AG04450 (cell line): Measurements from ENCODE around the gene WDR70. TPM values are rescaled to one million over a fixed set of nuclear protein-coding genes. Genes with fewer than 3 reads are reported as not detected.
"Not testable (repeated sequence)": the region's sequence is repeated elsewhere in the genome, so short reads cannot be mapped to it uniquely, and the experiment has no call there.

Source experiments
- CTCF ChIA-PET: fragments of 300-600, 350-600 bp; formaldehyde crosslinking; extraction: SDS; loops from one replicate; lab custom pipeline; 2022; ENCODE audit warnings: antibody characterized with exemption, inconsistent platforms; lab: Charles Lee
- POLR2A ChIA-PET: fragments of 350-600 bp; formaldehyde crosslinking; extraction: SDS; loops from one replicate; lab custom pipeline; 2021; ENCODE audit warnings: antibody characterized with exemption, inconsistent platforms; lab: Yijun Ruan, JAX
- DNase-seq: peaks from one replicate; pipeline ENCODE4 v3.0.0-alpha.2; 2011; ENCODE audit warnings: low read depth, low spot score
- H3K27ac ChIP-seq: one replicate; pipeline ENCODE4 v1.5.1; 2012; ENCODE audit warnings: low read depth, low read length, control low read depth
- H3K27me3 ChIP-seq: one replicate; pipeline ENCODE4 v1.6.0; 2012; ENCODE audit warnings: low read length; ENCODE audit not compliant: control insufficient read depth, insufficient read depth
- H3K4me3 ChIP-seq: 2 replicates; pipeline ENCODE4 v1.5.1; 2011; ENCODE audit warnings: mild to moderate bottlenecking, low read depth, low read length, control low read depth
- H3K9me3 ChIP-seq: 2 replicates; pipeline ENCODE4 v1.5.1; 2012; ENCODE audit warnings: low read length; ENCODE audit not compliant: control insufficient read depth, insufficient read depth
- CTCF ChIP-seq: IDR thresholded peaks from 2 replicates; pipeline ENCODE4 v1.5.1; 2011; ENCODE audit warnings: low read depth, low read length, control low read depth, inconsistent platforms
- polyA minus RNA-seq: library from RNA; depleted of rRNA, polyadenylated mRNA; stranded (reverse); fragments of >200 nt; gene quantifications from 2 replicates; pipeline ENCODE4 v1.2.3, GENCODE V29; 2011; rRNA and poly(A)+ RNA removed
- polyA plus RNA-seq: library from polyadenylated mRNA; depleted of rRNA; stranded (reverse); fragments of >200 nt; gene quantifications from 2 replicates; pipeline ENCODE4 v1.2.3, GENCODE V29; 2011; rRNA removed

Gene WDR70
- 28.7 and 38.5 TPM in 2 replicates for polyA plus RNA-seq
- 15.2 and 30.9 TPM in 2 replicates for polyA minus RNA-seq

DNA sequence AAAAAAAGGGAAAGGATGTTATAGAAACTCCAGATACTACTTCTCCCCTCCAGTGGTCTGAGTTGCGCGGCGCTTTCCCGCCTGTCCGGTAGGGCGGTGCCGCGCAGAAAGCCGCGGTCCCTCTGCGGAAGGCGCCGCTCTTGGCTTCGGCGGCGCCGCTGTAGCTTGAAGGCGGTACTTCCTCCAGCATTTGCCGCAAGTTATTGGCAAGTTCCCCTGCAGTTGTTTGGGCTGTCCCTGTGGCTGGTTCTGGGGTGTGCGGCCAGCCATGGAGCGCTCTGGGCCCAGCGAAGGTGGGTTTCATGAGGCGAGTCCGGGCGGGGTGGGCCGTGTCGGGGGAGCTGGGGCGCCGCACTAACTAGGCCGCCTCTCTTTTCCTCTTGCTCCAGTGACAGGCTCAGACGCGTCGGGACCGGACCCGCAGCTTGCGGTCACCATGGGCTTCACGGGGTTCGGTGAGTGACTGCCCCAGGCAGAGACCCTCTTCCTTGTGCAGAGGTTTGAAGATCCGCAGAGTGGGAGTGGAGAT is at the start of gene WDR70:
TSS of gene WDR70 (plus strand) at position 219 of the 529 bp plus-strand sequence. CDS start at position 269, 50 bp downstream.
- H3K27ac ChIP-seq, result peak within 1 kb of the TSS; percentile 21
- ChIA-PET CTCF (interaction anchor here (0.6 to 2.7 kb wide), 19 partner anchors 8 to 1910 kb away, joined by 3 to 16 read pairs (median 4); partner anchors contain the start of gene NUP155), POLR2A (interaction anchor here (0.6 to 2.3 kb wide), 4 partner anchors 8 to 73 kb away, joined by 4 to 17 read pairs (median 6); partner anchors contain the start of gene NUP155)
- not testable (repeated sequence) for H3K9me3 ChIP-seq, H3K27me3 ChIP-seq
- H3K4me3 ChIP-seq, result peak within 1 kb of the TSS; percentile 77
- DNase-seq, result peak; percentile 78
- TF ChIP-seq CTCF, result peak; percentile 63

GRCh38 chr5:37334754-37335153 is 44.4 kb upstream of the WDR70 start:
- CTCF ChIA-PET, result interaction anchor here (0.7 kb wide), 1 partner anchor 502 kb away, joined by 6 read pairs; no protein-coding TSS in a partner anchor
- H3K27me3 ChIP-seq, H3K9me3 ChIP-seq, POLR2A ChIA-PET, H3K27ac ChIP-seq, DNase-seq, H3K4me3 ChIP-seq: not testable (repeated sequence)

GRCh38 chr5:37342741-37343140 is 36.4 kb upstream of the WDR70 start:
- CTCF ChIA-PET, H3K4me3 ChIP-seq, H3K27ac ChIP-seq, POLR2A ChIA-PET, H3K9me3 ChIP-seq, H3K27me3 ChIP-seq, DNase-seq: not testable (repeated sequence)

DNA sequence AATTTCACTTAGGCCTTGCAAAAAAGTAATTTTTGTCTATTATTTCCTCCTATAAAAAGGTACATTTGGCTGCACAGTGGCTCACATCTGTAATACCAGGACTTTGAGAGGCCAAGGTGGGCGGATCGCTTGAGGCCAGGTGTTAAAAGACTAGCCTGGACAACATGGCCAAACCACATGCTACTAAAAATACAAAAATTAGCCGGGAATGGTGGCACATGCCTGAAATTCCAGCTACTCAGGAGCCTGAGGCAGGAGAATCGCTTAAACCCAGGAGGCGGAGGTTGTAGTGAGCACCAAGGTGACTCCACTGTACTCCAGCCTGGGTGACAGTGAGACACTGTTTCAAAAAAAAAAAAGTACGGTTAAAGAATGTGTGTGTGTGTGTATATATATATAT is 24.0 kb upstream of the WDR70 start:
- Histone ChIP-seq H3K27me3 (no peaks in the 10 kb centered on the region), H3K4me3 (no peak overlapping the region), H3K27ac (no peak overlapping the region), H3K9me3 (no peaks in the 10 kb centered on the region)
- TF ChIP-seq CTCF, result no peak
- DNase-seq, result no peak
- ChIA-PET CTCF (no interaction called here), POLR2A (no interaction called here)

GRCh38 chr5:37370550-37370863 is 8.6 kb upstream of the WDR70 start:
- Histone ChIP-seq H3K27ac (peak overlapping the region; percentile 39), H3K27me3 (no peaks in the 10 kb centered on the region), H3K9me3 (no peaks in the 10 kb centered on the region), H3K4me3 (peak overlapping the region; percentile 99)
- TF ChIP-seq CTCF, result no peak
- DNase-seq, result no peak
- CTCF ChIA-PET, result interaction anchor here (1.1 to 1.8 kb wide), 3 partner anchors 10 to 822 kb away, joined by 3 to 16 read pairs (median 4); partner anchors contain the start of gene WDR70
- POLR2A ChIA-PET, result interaction anchor here (0.6 to 1.6 kb wide), 4 partner anchors 9 to 796 kb away, joined by 3 to 17 read pairs (median 4); partner anchors contain the start of gene WDR70
